HFFc6 (cell line): Measurements from ENCODE around the gene PLD1. TPM values are rescaled to one million over a fixed set of nuclear protein-coding genes. Genes with fewer than 3 reads are reported as not detected.
A peak's percentile ranks its signal among the peaks of the same experiment; 100 is the strongest.

Source experiments
- DNase-seq: peaks from one replicate; pipeline ENCODE4 v3.0.0-alpha.2; 2018
- H3K27ac Mint-ChIP-seq: 2 replicates; pipeline ENCODE4 v1.8.0; 2020; ENCODE audit warnings: mild to moderate bottlenecking, mixed read lengths
- H3K27me3 Mint-ChIP-seq: 2 replicates; pipeline ENCODE4 v1.8.0; 2021; ENCODE audit warnings: mild to moderate bottlenecking, moderate library complexity, mixed read lengths; ENCODE audit not compliant: insufficient read depth
- H3K36me3 Mint-ChIP-seq: 2 replicates; pipeline ENCODE4 v1.8.0; 2021; ENCODE audit warnings: low read depth, mixed read lengths
- H3K4me1 Mint-ChIP-seq: 2 replicates; pipeline ENCODE4 v1.8.0; 2020; ENCODE audit warnings: low read depth, mixed read lengths
- H3K4me3 Mint-ChIP-seq: 2 replicates; pipeline ENCODE4 v1.8.0; 2020; ENCODE audit warnings: mild to moderate bottlenecking, moderate library complexity, mixed read lengths
- H3K9me3 Mint-ChIP-seq: 2 replicates; pipeline ENCODE4 v1.8.0; 2020; ENCODE audit warnings: mild to moderate bottlenecking, mixed read lengths
- total RNA-seq, 6 experiments: library from RNA; stranded (reverse); fragmentation: NEBNext Ultra II Directional; extraction: Animal tissue kit (Norgen Biotek cat#: 25700); gene quantifications; 2 replicates in 1 of 6; 3 replicates in 5 of 6; pipeline ENCODE4 v1.2.3, GENCODE V29; 2021
- TF ChIP-seq, protein P1 (sequence below): fragments of 200-600 bp; sonication (generic); IDR thresholded peaks from 2 replicates; pipeline ENCODE4 v1.5.0; 2021; ENCODE audit warnings: antibody characterized with exemption, mild to moderate bottlenecking

Gene PLD1
- total RNA-seq, 6 experiments from 2014 or later = 4.1 to 6.0 (median 5.3) TPM

- Mint-ChIP-seq H3K36me3 (no peaks in the 10 kb centered on the region), H3K27me3 (no peaks in the 10 kb centered on the region; the same call in 1 of the 2 replicates), H3K4me3 (no peak overlapping the region), H3K27ac (peak overlapping the region; percentile 27; the same call in 1 of the 2 replicates), H3K9me3 (no peaks in the 10 kb centered on the region), H3K4me1 (peaks cover 57% of the 10 kb centered on the region)
- TF ChIP-seq, protein P1, sequence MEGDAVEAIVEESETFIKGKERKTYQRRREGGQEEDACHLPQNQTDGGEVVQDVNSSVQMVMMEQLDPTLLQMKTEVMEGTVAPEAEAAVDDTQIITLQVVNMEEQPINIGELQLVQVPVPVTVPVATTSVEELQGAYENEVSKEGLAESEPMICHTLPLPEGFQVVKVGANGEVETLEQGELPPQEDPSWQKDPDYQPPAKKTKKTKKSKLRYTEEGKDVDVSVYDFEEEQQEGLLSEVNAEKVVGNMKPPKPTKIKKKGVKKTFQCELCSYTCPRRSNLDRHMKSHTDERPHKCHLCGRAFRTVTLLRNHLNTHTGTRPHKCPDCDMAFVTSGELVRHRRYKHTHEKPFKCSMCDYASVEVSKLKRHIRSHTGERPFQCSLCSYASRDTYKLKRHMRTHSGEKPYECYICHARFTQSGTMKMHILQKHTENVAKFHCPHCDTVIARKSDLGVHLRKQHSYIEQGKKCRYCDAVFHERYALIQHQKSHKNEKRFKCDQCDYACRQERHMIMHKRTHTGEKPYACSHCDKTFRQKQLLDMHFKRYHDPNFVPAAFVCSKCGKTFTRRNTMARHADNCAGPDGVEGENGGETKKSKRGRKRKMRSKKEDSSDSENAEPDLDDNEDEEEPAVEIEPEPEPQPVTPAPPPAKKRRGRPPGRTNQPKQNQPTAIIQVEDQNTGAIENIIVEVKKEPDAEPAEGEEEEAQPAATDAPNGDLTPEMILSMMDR = no peak
- no peak for DNase-seq
Measured at GRCh38 chr3:171813278-171813896, 3.1 kb upstream of the PLD1 start.

GRCh38 chr3:171812811-171813210 lies 2.5 kb upstream of the PLD1 start:
- DNase-seq = no peak
- no peak overlapping the region for H3K27ac Mint-ChIP-seq
- peaks cover 59% of the 10 kb centered on the region for H3K4me1 Mint-ChIP-seq
- H3K27me3 Mint-ChIP-seq = no peaks in the 10 kb centered on the region; the same call in 1 of the 2 replicates
- TF ChIP-seq, protein P1 = no peak
- no peaks in the 10 kb centered on the region for H3K36me3 Mint-ChIP-seq
- no peaks in the 10 kb centered on the region for H3K9me3 Mint-ChIP-seq
- no peak overlapping the region for H3K4me3 Mint-ChIP-seq

GRCh38 chr3:171811913-171812335 lies 1.6 kb upstream of the PLD1 start:
- TF ChIP-seq, protein P1 = no peak
- Mint-ChIP-seq H3K4me1 (peaks cover 65% of the 10 kb centered on the region), H3K4me3 (no peak overlapping the region), H3K36me3 (no peaks in the 10 kb centered on the region), H3K27me3 (no peaks in the 10 kb centered on the region; the same call in 1 of the 2 replicates), H3K9me3 (no peaks in the 10 kb centered on the region), H3K27ac (peak overlapping the region; percentile 91)
- DNase-seq = peak; percentile 45

DNA sequence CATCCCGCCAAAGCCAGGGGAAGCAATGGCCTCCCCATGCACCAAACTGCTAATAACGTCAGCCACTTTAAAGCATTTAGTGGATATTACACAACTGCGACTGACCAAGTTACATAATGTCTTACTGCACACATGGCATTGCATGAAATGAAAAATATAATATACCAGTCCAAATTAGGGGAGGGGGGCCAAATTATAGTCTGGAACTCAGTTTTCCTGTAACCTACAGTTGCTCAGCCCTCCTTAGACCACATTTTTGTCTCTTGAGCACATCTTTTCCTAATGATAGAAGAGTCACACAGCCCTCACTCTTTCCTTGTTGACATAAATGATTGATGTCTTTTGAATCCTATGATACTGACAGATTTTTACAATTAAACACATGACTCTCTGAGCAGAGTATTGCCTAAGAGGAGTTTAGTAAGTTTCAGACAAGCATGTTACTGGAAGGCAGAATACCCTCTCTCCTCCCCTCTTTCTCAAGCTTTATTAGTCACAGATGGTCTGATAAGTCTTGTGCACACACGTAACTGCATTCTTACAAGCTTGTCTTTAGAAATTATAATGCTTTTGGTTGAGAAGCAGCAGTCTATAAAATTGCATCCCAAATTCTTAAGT lies 1.1 kb upstream of the PLD1 start:
- Mint-ChIP-seq H3K27me3 (no peaks in the 10 kb centered on the region; the same call in 1 of the 2 replicates), H3K36me3 (no peaks in the 10 kb centered on the region), H3K4me3 (peak overlapping the region; percentile 86), H3K4me1 (peaks cover 69% of the 10 kb centered on the region), H3K9me3 (no peaks in the 10 kb centered on the region), H3K27ac (peak overlapping the region; percentile 91)
- TF ChIP-seq, protein P1 = no peak
- DNase-seq = peak; percentile 97

DNA sequence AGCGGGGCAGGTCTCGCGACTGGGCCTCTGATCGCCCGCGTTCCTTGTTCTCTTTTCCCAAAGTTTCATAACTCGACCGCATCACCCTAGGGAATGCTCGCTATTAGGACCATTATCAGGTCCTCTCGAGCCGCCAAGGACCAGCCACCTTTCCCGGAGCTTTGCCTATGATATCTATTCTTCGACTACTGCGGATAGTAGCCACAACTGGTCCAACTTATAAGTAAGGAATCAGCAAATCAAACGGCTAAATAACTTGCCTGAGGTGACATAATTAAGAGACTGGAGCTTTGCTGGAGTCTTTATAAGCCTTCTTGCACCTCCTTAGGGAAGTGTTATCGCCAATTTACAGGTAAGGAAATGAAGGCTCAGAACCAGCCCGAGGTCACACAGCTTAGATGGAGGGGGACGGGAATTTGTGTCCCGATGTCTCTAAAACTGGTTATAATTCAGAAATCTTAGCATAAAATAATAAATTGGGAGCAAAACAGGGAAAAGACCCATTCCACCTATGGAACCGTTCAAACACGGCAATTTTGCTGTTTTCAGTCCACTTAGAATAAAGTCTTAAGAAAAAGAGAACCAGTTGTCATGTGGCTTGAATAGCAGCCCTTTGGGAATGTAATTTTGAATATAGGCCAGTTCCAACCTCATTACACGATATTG lies 479 bp upstream of the PLD1 start:
- peaks cover 67% of the 10 kb centered on the region for H3K4me1 Mint-ChIP-seq
- no peaks in the 10 kb centered on the region for H3K9me3 Mint-ChIP-seq
- peak overlapping the region; percentile 86 for H3K4me3 Mint-ChIP-seq
- H3K27me3 Mint-ChIP-seq = no peaks in the 10 kb centered on the region; the same call in 1 of the 2 replicates
- peak overlapping the region; percentile 91 for H3K27ac Mint-ChIP-seq
- TF ChIP-seq, protein P1 = no peak
- no peaks in the 10 kb centered on the region for H3K36me3 Mint-ChIP-seq
- no peak for DNase-seq
